Peyer's patch (tissue), 4 donors: Measurements from ENCODE around the gene ARMCX4. TPM values are rescaled to one million over a fixed set of nuclear protein-coding genes. Genes with fewer than 3 reads are reported as not detected.

ENCODE experiments used
- DNase-seq, 3 donors: peaks; one replicate each; pipeline ENCODE4 v3.0.0-alpha.2; 2017 to 2019
- H3K27ac ChIP-seq, 4 donors: fragments of 200-600 bp; sonication (generic); one replicate each; pipeline ENCODE4 v1.5.1; 2016 to 2019
- H3K27me3 ChIP-seq, 2 donors: fragments of 200-600 bp; sonication (generic); one replicate each; pipeline ENCODE4 v1.5.1; 2019
- H3K36me3 ChIP-seq, 3 donors: fragments of 200-600 bp; sonication (generic); one replicate each; pipeline ENCODE4 v1.5.1; 2016 to 2019
- H3K4me1 ChIP-seq, 4 donors: fragments of 200-600 bp; sonication (generic); one replicate each; pipeline ENCODE4 v1.5.1; 2016 to 2019
- H3K4me3 ChIP-seq, 4 donors: fragments of 200-600 bp; sonication (generic); 1 replicate in 3 of 4; 2 replicates in 1 of 4; pipeline ENCODE4 v1.5.1; 2016 to 2019; ENCODE audit warnings: mild to moderate bottlenecking in 1 of 4
- H3K9me3 ChIP-seq, 4 donors: fragments of 200-600 bp; sonication (generic); one replicate each; pipeline ENCODE4 v1.5.1; 2016 to 2019; ENCODE audit warnings: mild to moderate bottlenecking in 1 of 4
- POLR2A ChIP-seq, 2 donors: fragments of 450-650 bp; IDR thresholded peaks; one replicate each; pipeline ENCODE4 v1.5.1; 2017; ENCODE audit warnings: antibody characterized with exemption in 2 of 2, mild to moderate bottlenecking in 2 of 2, moderate library complexity in 2 of 2
- total RNA-seq, 4 donors: library from RNA; depleted of rRNA; stranded (reverse); fragments of >200 nt; gene quantifications; one replicate each; pipeline ENCODE4 v1.1.0, GENCODE V29; 2016
- TF ChIP-seq, protein P1 (sequence below), 6 experiments: fragments of 450-650 bp in 4 of 6; fragments of 200-600 bp in 2 of 6; sonication (generic) in 1 of 6; IDR thresholded peaks; one replicate each; pipeline ENCODE4 v1.5.1; 2017 to 2019; ENCODE audit warnings: antibody characterized with exemption in 6 of 6, mild to moderate bottlenecking in 3 of 6, moderate library complexity in 1 of 6

Gene ARMCX4
- total RNA-seq, 4 donors from 2014 or later = 11.8 to 20.0 (median 16.3) TPM

GRCh38 chrX:101507986-101508385 is 22.7 kb downstream of the ARMCX4 start:
- DNase-seq = no peak
- Histone ChIP-seq H3K9me3 (no peaks in the 10 kb centered on the region), H3K4me1 (no peaks in the 10 kb centered on the region), H3K27ac (no peak overlapping the region), H3K4me3 (no peak overlapping the region), H3K36me3 (no peaks in the 10 kb centered on the region), H3K27me3 (no peaks in the 10 kb centered on the region)
- TF ChIP-seq, protein P1, sequence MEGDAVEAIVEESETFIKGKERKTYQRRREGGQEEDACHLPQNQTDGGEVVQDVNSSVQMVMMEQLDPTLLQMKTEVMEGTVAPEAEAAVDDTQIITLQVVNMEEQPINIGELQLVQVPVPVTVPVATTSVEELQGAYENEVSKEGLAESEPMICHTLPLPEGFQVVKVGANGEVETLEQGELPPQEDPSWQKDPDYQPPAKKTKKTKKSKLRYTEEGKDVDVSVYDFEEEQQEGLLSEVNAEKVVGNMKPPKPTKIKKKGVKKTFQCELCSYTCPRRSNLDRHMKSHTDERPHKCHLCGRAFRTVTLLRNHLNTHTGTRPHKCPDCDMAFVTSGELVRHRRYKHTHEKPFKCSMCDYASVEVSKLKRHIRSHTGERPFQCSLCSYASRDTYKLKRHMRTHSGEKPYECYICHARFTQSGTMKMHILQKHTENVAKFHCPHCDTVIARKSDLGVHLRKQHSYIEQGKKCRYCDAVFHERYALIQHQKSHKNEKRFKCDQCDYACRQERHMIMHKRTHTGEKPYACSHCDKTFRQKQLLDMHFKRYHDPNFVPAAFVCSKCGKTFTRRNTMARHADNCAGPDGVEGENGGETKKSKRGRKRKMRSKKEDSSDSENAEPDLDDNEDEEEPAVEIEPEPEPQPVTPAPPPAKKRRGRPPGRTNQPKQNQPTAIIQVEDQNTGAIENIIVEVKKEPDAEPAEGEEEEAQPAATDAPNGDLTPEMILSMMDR (IDR thresholded peaks at IDR 0.05) = no peak
- TF ChIP-seq POLR2A (IDR thresholded peaks at IDR 0.05) = no peak

- H3K9me3 ChIP-seq = no peaks in the 10 kb centered on the region
- H3K4me3 ChIP-seq = no peak overlapping the region
- no peaks in the 10 kb centered on the region for H3K27me3 ChIP-seq
- DNase-seq = no peak
- no peaks in the 10 kb centered on the region for H3K36me3 ChIP-seq
- TF ChIP-seq, protein P1 (IDR thresholded peaks at IDR 0.05) = no peak
- TF ChIP-seq POLR2A (IDR thresholded peaks at IDR 0.05) = no peak
- no peaks in the 10 kb centered on the region for H3K4me1 ChIP-seq
- H3K27ac ChIP-seq = no peak overlapping the region
Measured at GRCh38 chrX:101530944-101531343, 45.7 kb downstream of the ARMCX4 start.

Other genes starting within 250 kb of the ARMCX4 start
- gene TAF7L, start 194.1 kb upstream of the ARMCX4 start, total RNA-seq = not detected
- gene TIMM8A, start 136.7 kb upstream of the ARMCX4 start, total RNA-seq = 10 to 100 TPM in 2 of 4 donors, 1 to 10 TPM in 2; 5.2 to 11.6 (median 10.1) TPM
- 10 to 100 TPM in 1 of 4 donors, 1 to 10 TPM in 2, not detected in 1; 1.4 to 66.8 (median 6.0) TPM for gene BTK, start 99.3 kb upstream of the ARMCX4 start, total RNA-seq
- gene RPL36A, start 94.4 kb upstream of the ARMCX4 start, total RNA-seq = 100 to 1,000 TPM; 236 to 729 (median 490) TPM
- gene GLA, start 77.5 kb upstream of the ARMCX4 start, total RNA-seq = 10 to 100 TPM; 25.6 to 53.8 (median 36.0) TPM
- 10 to 100 TPM; 29.4 to 64.5 (median 43.1) TPM for gene HNRNPH2, start 77.2 kb upstream of the ARMCX4 start, total RNA-seq
- gene ARMCX1, start 65.1 kb downstream of the ARMCX4 start, total RNA-seq = 10 to 100 TPM in 1 of 4 donors, 1 to 10 TPM in 3; 1.8 to 25.6 (median 4.5) TPM
- 10 to 100 TPM in 2 of 4 donors, 1 to 10 TPM in 2; 4.4 to 15.4 (median 9.6) TPM for gene ARMCX6, start 132.5 kb downstream of the ARMCX4 start, total RNA-seq
- gene ARMCX3, start 137.7 kb downstream of the ARMCX4 start, total RNA-seq = 10 to 100 TPM; 15.8 to 25.6 (median 17.2) TPM
- 10 to 100 TPM in 1 of 4 donors, 1 to 10 TPM in 2, under 1 TPM in 1; 0.53 to 12.4 (median 6.7) TPM for gene ARMCX2, start 174.4 kb downstream of the ARMCX4 start, total RNA-seq